Globus pallidus (tissue), 1 donor: ENCODE results near the gene LHX4.

Source experiments
- DNase-seq: peaks from one replicate; pipeline ENCODE4 v3.0.0-alpha.2; 2015; ENCODE audit warnings: low spot score

Gene LHX4

GRCh38 chr1:180243517-180244221, 13.6 kb downstream of the LHX4 start:
- DNase-seq: no peak

- DNase-seq: no peak
These were observed 14.8 kb downstream of the LHX4 start for GRCh38 chr1:180244840-180245239.

GRCh38 chr1:180246579-180246978, 16.5 kb downstream of the LHX4 start:
- no peak for DNase-seq

GRCh38 chr1:180247061-180247460, 17.0 kb downstream of the LHX4 start:
- no peak for DNase-seq

GRCh38 chr1:180247580-180247979, 17.5 kb downstream of the LHX4 start:
- DNase-seq: no peak

- DNase-seq: no peak
These were observed 18.1 kb downstream of the LHX4 start for GRCh38 chr1:180248176-180248575.

GRCh38 chr1:180248731-180249681, 18.9 kb downstream of the LHX4 start:
- DNase-seq: no peak

- no peak for DNase-seq
These were observed 19.8 kb downstream of the LHX4 start for GRCh38 chr1:180249725-180250498.

GRCh38 chr1:180250499-180250770, 20.4 kb downstream of the LHX4 start:
- DNase-seq: no peak

GRCh38 chr1:180250883-180251509, 20.9 kb downstream of the LHX4 start:
- DNase-seq: no peak

- DNase-seq: no peak
These were observed 21.7 kb downstream of the LHX4 start for GRCh38 chr1:180251526-180252305.

GRCh38 chr1:180252638-180253536, 22.8 kb downstream of the LHX4 start:
- DNase-seq: no peak

GRCh38 chr1:180253585-180254495, 23.8 kb downstream of the LHX4 start:
- DNase-seq: no peak

GRCh38 chr1:180254496-180254819, 24.4 kb downstream of the LHX4 start:
- no peak for DNase-seq

- no peak for DNase-seq
These were observed 24.8 kb downstream of the LHX4 start for GRCh38 chr1:180254854-180255253.

GRCh38 chr1:180255536-180256340, 25.7 kb downstream of the LHX4 start:
- no peak for DNase-seq

GRCh38 chr1:180256341-180257027, 26.4 kb downstream of the LHX4 start:
- DNase-seq: no peak

- DNase-seq: no peak
These were observed 26.9 kb downstream of the LHX4 start for GRCh38 chr1:180257028-180257386.
